ENCODE data around the gene CNST.

Gene CNST

DNA sequence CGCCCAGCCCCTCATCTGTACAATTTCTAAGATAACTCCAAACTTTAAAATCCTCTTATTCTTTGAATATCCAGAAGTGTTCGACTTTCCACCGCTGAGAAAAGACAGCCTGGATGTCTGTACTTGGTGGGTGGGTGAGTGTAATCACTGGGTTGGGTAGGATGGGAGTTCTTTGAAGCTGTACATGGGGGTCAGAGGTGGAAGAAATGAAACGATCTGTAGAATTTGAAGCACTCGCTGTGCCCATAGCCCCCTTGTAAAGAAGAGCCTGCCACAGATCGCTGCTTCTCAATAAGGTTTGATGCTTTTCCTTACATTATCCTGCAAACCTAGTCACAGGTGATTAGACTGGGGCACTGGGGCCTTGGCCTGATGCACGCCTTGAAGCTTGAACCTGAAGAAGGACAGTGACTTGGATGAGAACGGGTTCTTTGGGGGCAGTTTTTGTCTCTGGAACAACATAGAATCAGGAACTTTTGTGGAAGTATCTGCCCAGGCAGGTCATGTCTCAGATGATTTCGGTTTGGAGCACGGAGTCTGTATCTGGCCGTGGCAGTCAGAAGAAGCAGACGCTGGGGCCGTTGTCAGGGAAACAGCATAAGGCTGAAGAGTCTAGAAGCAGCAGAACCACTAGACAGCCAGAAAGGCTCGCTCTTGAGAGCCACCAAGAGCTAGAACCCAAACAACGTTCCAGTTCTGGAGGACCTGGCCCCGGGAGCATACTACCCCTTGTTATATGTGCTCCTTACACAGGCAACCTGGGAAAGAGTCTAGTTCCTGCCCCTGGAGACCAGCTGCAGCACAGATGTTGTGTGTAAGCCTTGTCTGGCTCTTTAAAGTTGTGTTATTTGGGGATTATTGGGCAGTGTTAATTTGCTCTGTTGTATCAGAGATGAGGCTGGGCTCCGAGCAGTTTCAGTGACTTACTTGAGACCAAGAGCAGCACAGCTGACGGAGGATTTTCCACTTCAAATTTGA is 112.8 kb downstream of the CNST start:
- Histone ChIP-seq H3K9ac (peak overlapping the region; percentile 4; the same call in 1 of the 2 replicates), H3K27ac (peak overlapping the region; percentile 60), H3K4me2 (peak overlapping the region; percentile 85), H3K4me3 (no peak overlapping the region), H4K20me1 (no peaks in the 10 kb centered on the region), H3K27me3 (no peaks in the 10 kb centered on the region), H3K36me3 (no peaks in the 10 kb centered on the region), H3K9me3 (peaks cover 3% of the 10 kb centered on the region), H3K4me1 (peaks cover 42% of the 10 kb centered on the region)
- no peak for TF ChIP-seq Cebpa-rat (IDR thresholded peaks at IDR 0.05)

DNA sequence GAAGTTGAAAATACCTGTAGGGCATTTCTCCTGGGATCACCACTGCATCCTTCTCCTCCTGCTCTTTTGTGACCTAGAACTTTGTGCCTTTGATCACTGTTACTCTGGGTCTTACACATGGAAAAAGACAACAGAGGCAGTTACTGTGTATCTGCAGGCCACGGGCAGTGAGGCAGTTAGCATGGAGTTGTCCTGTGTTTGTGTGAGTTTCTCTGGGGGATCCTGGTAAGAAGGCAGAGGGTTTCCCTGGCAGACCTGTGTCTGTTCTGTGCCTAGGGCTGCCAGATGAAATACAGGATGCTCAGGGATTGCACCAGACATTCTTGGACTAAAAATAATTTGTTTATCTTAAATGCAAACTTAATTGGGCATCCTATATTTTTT is 113.5 kb downstream of the CNST start:
- Histone ChIP-seq H3K27ac (peak overlapping the region; percentile 60), H3K4me2 (peak overlapping the region; percentile 85), H3K27me3 (no peaks in the 10 kb centered on the region), H3K9ac (peak overlapping the region; percentile 4; the same call in 1 of the 2 replicates), H3K4me1 (peaks cover 42% of the 10 kb centered on the region), H3K9me3 (peaks cover 3% of the 10 kb centered on the region; the same call in 1 of the 2 replicates), H4K20me1 (no peaks in the 10 kb centered on the region), H3K4me3 (no peak overlapping the region), H3K36me3 (no peaks in the 10 kb centered on the region)
- no peak for TF ChIP-seq Cebpa-rat (IDR thresholded peaks at IDR 0.05)

DNA sequence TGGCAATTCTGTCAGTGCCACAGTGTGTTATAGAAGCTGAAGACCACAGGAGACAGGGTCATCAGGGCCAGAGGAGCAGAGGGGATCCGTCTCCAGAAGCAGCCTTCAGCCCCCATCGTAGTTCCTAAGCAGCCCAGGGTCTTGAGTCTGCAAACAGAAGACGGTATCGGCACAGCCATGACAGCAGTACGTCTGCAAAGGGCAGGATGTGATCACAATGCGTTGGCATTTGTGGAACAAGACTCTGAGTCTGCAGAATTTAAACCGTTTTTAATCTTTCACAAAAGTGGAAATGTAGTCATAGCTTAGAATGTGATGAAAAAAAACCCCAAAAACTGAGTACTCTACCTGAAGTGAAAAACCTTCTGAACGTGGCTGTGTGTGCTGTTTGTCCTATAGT is 113.9 kb downstream of the CNST start:
- Histone ChIP-seq H3K4me1 (peaks cover 42% of the 10 kb centered on the region), H3K4me3 (no peak overlapping the region), H3K27ac (peak overlapping the region; percentile 60), H3K9me3 (peaks cover 3% of the 10 kb centered on the region; the same call in 1 of the 2 replicates), H3K9ac (no peak overlapping the region), H3K36me3 (no peaks in the 10 kb centered on the region), H3K4me2 (peak overlapping the region; percentile 85), H4K20me1 (no peaks in the 10 kb centered on the region), H3K27me3 (no peaks in the 10 kb centered on the region)
- no peak for TF ChIP-seq Cebpa-rat (IDR thresholded peaks at IDR 0.05)

DNA sequence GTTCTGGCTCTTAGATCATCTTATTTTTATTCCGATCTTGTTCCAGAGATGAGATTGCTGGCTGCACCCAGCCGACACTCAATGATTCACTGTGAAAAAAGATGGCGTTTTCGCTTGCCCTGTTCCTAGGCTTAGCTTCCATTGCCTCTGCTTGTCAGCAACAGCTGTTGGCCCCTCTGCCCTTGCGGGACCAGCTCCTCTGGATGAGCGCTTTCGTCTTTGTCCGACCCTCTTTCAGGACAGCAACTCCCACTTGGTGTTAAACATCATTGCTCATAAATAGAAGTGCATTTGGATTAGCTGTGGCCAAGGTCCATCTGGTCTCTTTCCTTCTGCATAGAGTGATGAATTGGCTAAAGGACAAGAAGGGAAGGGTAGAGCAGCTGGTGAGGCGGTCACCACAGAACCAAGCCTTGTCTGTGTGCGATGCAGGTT is 114.5 kb downstream of the CNST start:
- no peak for TF ChIP-seq Cebpa-rat (IDR thresholded peaks at IDR 0.05)
- H3K4me1 ChIP-seq = peaks cover 42% of the 10 kb centered on the region
- no peaks in the 10 kb centered on the region for H3K27me3 ChIP-seq
- no peaks in the 10 kb centered on the region for H3K36me3 ChIP-seq
- H3K4me2 ChIP-seq = peak overlapping the region; percentile 85
- peak overlapping the region; percentile 9; the same call in 1 of the 2 replicates for H3K9ac ChIP-seq
- peak overlapping the region; percentile 62 for H3K27ac ChIP-seq
- H3K4me3 ChIP-seq = no peak overlapping the region
- H4K20me1 ChIP-seq = no peaks in the 10 kb centered on the region
- H3K9me3 ChIP-seq = peaks cover 3% of the 10 kb centered on the region; the same call in 1 of the 2 replicates

DNA sequence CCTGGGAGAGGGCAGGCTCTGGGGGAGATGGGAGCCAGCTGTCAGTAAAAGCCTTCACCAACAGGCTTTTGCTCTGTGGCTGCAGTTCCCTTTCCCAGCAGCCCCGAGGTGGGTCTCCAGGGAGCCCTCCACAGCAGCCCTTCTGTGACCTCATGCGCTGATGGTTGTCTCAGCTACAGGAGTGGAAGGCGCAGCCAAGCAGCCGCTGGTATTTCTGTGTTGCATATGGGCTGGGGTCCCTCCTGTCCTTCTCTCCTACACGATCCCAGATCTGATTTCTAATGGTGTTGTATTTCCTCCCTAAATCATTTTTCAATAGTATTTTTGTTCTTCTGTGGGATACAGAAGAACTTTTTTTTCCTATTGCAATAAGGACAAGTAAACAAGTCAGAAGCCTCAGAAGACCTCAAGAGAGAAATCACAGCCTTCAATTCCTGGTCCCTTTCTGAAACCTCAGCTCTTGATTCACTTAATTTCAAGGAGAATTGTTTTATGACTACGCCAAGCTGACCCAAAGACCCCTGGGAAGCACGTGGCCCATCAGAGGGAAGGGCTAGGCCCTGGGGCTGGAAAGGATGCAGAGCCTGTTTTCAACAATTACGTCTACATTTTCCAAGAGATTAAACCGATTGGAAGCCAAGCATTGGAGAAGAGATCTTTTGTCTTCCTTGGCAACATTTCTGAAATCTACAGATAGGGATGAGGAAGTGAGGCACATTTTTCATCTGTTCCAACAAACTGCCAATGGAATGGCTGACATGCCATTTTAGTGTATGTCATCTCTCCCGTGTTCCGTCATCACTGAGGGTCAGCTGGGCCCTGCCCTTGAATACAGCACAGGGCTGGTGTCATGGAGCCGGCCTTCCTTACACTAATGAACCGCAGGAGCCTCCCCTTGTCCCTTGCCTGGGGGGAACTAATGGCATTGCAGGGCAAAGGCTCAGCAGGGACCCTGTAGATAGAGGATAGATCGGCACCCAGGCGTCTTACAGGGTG is 115.9 kb downstream of the CNST start:
- Histone ChIP-seq H3K4me2 (peak overlapping the region; percentile 85), H3K27ac (peak overlapping the region; percentile 62), H3K36me3 (no peaks in the 10 kb centered on the region), H3K9me3 (peaks cover 3% of the 10 kb centered on the region; the same call in 1 of the 2 replicates), H4K20me1 (no peaks in the 10 kb centered on the region), H3K9ac (peak overlapping the region; percentile 29; the same call in 1 of the 2 replicates), H3K27me3 (no peaks in the 10 kb centered on the region), H3K4me1 (peaks cover 42% of the 10 kb centered on the region), H3K4me3 (0 out of 2 replicates have a peak overlapping the region, but pooled peaks have one; percentile 29)
- no peak for TF ChIP-seq Cebpa-rat (IDR thresholded peaks at IDR 0.05)

DNA sequence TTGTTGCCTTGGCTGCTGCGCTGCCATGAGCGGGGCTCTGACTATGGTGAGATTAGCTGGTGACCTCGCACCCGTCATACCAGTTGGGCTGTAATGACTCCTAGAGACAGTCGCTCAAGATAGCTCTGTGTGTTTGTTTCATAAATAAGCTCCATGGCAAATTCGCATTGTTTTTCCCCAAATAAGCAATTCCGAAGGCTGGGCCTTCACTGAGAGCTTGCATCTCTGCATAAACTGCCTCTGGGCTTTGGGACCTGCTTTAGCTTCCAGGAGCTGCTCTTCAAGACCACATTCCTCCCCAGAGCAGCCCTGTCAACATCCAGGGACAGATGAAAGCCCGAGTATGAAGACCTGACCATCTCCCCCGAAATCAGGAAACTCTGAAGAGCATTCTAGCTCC is 117.3 kb downstream of the CNST start:
- Histone ChIP-seq H3K9me3 (peaks cover 3% of the 10 kb centered on the region; the same call in 1 of the 2 replicates), H4K20me1 (no peaks in the 10 kb centered on the region), H3K36me3 (no peaks in the 10 kb centered on the region), H3K9ac (no peak overlapping the region), H3K4me3 (no peak overlapping the region), H3K4me1 (peaks cover 42% of the 10 kb centered on the region), H3K27me3 (no peaks in the 10 kb centered on the region), H3K27ac (no peak overlapping the region), H3K4me2 (no peak overlapping the region)
- no peak for TF ChIP-seq Cebpa-rat (IDR thresholded peaks at IDR 0.05)

DNA sequence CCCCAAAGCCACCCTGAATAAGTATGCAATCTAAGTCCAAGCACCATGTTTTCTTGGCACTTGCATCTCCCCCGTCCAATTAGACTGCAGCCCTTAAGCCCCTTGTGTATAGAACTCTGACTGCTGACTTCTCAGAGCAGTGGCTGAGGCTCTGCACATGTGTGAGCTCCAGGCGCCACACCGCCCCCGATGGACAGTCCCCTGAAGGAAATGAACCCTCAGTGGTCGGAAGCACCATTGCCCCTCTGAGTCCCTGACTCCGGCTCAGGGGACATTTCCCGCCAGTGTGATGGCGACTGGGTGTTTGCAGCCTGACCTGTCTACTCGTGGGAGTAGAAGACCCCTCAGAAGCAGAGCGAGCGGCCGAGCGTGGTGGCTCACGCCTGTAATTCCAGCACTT is 120.7 kb downstream of the CNST start:
- Histone ChIP-seq H3K27me3 (no peaks in the 10 kb centered on the region), H3K36me3 (no peaks in the 10 kb centered on the region), H3K4me1 (peaks cover 41% of the 10 kb centered on the region), H3K4me2 (no peak overlapping the region), H3K4me3 (no peak overlapping the region), H3K9me3 (peaks cover 3% of the 10 kb centered on the region; the same call in 1 of the 2 replicates), H3K9ac (no peak overlapping the region), H4K20me1 (no peaks in the 10 kb centered on the region), H3K27ac (no peak overlapping the region)
- no peak for TF ChIP-seq Cebpa-rat (IDR thresholded peaks at IDR 0.05)

DNA sequence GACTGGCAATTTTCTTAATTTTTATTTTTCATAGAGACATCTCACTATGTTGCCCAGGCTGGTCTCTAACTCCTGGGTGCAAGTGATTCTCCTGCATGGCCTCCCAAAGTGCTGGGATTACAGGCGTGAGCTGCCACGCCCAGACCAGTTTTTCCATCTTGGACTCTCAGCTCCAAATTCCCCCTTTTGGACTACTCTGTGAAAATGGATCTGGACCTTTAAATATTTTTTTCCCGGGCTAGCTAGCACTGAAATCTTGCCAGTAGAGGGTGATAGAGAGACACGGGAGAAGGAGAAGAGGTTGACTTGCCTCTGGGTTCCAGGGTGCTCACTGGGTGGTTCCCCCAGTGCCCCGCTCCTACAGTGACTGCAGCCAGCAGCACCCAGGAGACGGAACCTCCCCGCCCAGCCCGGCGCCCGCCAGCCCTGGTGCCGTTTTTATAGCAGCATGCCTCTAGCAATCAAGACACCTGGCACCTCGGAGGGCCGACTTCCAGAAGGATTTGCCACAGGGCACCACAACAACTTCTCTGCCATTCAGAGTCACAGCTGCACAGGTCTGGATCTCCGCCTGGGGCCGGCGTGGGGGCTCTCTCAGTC is 123.3 kb downstream of the CNST start:
- peak overlapping the region; percentile 62; the same call in 1 of the 2 replicates for H3K27ac ChIP-seq
- peak overlapping the region; percentile 84 for H3K4me2 ChIP-seq
- peak overlapping the region; percentile 63 for H3K4me3 ChIP-seq
- H3K9ac ChIP-seq = peak overlapping the region; percentile 53
- no peaks in the 10 kb centered on the region for H3K36me3 ChIP-seq
- H3K9me3 ChIP-seq = peaks cover 18% of the 10 kb centered on the region
- TF ChIP-seq Cebpa-rat (IDR thresholded peaks at IDR 0.05) = no peak
- H3K27me3 ChIP-seq = no peaks in the 10 kb centered on the region
- H3K4me1 ChIP-seq = peaks cover 33% of the 10 kb centered on the region
- H4K20me1 ChIP-seq = no peaks in the 10 kb centered on the region

DNA sequence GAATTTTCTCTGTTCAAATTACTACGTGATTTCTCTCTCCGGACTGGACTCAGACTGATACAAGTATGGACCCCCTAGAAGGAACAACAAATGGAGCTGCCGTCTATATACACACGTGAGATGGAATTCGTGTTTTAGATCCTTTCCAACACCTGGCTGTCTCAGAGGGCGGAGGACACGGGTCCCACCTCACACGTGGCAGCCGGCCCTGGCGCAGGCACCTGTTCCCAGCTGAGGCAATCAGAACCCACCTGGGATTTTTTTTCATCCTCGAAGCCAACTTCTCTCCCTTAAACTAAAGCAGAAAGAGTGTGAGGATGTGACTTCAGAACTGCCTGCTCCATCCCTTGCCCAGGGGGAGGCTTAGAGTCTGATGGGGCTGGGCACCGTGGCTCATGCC is 123.8 kb downstream of the CNST start:
- H3K4me1 ChIP-seq = peaks cover 33% of the 10 kb centered on the region
- H3K36me3 ChIP-seq = no peaks in the 10 kb centered on the region
- H4K20me1 ChIP-seq = no peaks in the 10 kb centered on the region
- no peaks in the 10 kb centered on the region for H3K27me3 ChIP-seq
- H3K27ac ChIP-seq = peak overlapping the region; percentile 62; the same call in 1 of the 2 replicates
- H3K9me3 ChIP-seq = peaks cover 24% of the 10 kb centered on the region
- TF ChIP-seq Cebpa-rat (IDR thresholded peaks at IDR 0.05) = no peak
- peak overlapping the region; percentile 53 for H3K9ac ChIP-seq
- H3K4me2 ChIP-seq = peak overlapping the region; percentile 84
- peak overlapping the region; percentile 63 for H3K4me3 ChIP-seq
